H1 (cell line): ENCODE measurements around the gene PPIF. TPM values are rescaled to one million over a fixed set of nuclear protein-coding genes. Genes with fewer than 3 reads are reported as not detected.
A peak's percentile ranks its signal among the peaks of the same experiment; 100 is the strongest.

Experiments
- ASH2L ChIP-seq: fragments of 200-600, 300-600 bp; sonication (generic); IDR thresholded peaks from one replicate; pipeline ENCODE4 v1.7.1; 2017; ENCODE audit warnings: low read length
- EP300 ChIP-seq, 2 experiments: IDR thresholded peaks; 1 replicate in 1 of 2; 2 replicates in 1 of 2; pipeline ENCODE4 v1.6.1; 2011 to 2012; ENCODE audit warnings: low read depth in 2 of 2, low read length in 2 of 2, mild to moderate bottlenecking in 2 of 2, borderline replicate concordance in 1 of 2, inconsistent platforms in 1 of 2, moderate library complexity in 1 of 2
- NRF1 ChIP-seq: IDR thresholded peaks from 2 replicates; pipeline ENCODE4 v1.6.1; 2011; ENCODE audit warnings: mild to moderate bottlenecking, low read depth, low read length, improper control_type of control experiment
- RAD21 ChIP-seq, 2 experiments: IDR thresholded peaks in 1 of 2; conservative IDR thresholded peaks in 1 of 2; 2 replicates each; pipeline ENCODE4 v1.6.1; 2011; ENCODE audit warnings: low read depth in 2 of 2, low read length in 2 of 2, improper control_type of control experiment in 1 of 2, inconsistent platforms in 1 of 2, mild to moderate bottlenecking in 1 of 2, moderate library complexity in 1 of 2
- RNF2 ChIP-seq: fragments of 200-900, 300-1000 bp; sonication (generic); IDR thresholded peaks from 2 replicates; pipeline ENCODE4 v1.7.1; 2016; ENCODE audit warnings: borderline replicate concordance, low read depth, mild to moderate bottlenecking, antibody characterized with exemption, low read length; ENCODE audit not compliant: poor library complexity, severe bottlenecking; ENCODE audit errors: missing control alignments
- SIRT6 ChIP-seq: IDR thresholded peaks from one replicate; pipeline ENCODE4 v1.7.1; 2012; ENCODE audit warnings: low read length, inconsistent platforms
- SP1 ChIP-seq: IDR thresholded peaks from 2 replicates; pipeline ENCODE4 v1.6.1; 2011; ENCODE audit warnings: low read depth, low read length
- polyA plus RNA-seq, 7 experiments: library from polyadenylated mRNA; depleted of rRNA in 3 of 7; stranded (reverse) in 5 of 7; unstranded in 2 of 7; fragments of >200 nt in 5 of 7; fragments of 200-250 nt in 2 of 7; gene quantifications; 1 replicate in 5 of 7; 2 replicates in 1 of 7; 4 replicates in 1 of 7; pipeline versions ENCODE4 v1.2.1 to v1.2.3, GENCODE V29; 2011 to 2013; ENCODE audit warnings: missing spikeins in 2 of 7, mixed read lengths in 2 of 7
- total RNA-seq: library from RNA; stranded (reverse); fragmentation: NEBNext Ultra II Directional; extraction: Animal tissue kit (Norgen Biotek cat#: 25700); gene quantifications from 2 replicates; pipeline ENCODE4 v1.2.1, GENCODE V29; 2021

PPIF gene
- total and polyA plus RNA-seq, 2 of the 8 experiments (the other 6 are each of a cell fraction or from before 2014, with no cell fraction given) = 70.2 to 77.6 TPM

DNA sequence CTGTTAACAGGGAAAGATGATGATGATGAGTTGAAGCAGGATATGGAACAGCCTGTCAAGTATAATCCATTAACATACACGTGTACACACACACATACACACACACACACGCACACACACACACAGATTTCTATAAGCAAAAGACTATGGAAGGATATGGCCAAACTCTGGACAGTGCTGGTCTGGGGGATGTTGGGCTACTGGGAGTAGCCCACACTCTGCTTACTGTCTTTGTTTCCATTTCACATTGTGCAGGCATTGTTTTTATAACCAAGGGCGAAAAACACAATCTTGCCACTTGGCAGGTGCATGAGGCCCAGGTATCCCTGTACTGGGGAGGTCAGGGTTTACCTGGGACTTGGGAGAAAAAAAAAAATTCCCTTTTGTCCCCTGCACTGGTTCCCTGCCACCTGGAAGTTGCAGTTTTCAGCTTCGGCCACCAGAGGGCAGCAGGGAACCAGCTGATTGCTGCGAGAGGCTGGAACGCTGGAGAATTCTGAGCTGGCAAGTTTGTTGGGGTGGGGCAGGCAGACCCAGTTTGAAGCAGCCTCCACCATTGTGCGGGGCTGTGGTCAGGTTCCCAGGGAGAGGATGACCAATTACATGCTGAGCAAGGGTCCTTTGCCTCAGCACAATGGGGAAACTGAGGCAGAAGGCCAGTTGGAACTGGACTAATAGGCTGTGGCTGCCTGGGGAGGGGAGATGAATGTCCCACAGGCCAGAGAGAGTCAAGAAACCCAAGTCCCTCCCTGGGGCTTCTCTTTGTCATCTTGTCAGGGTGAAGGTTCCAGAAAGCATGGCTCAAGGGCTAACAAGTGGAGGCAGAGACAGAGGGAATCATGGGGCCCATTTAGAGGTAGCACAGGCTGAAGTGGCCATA, 27.3 kb downstream of the PPIF start (continued):
- TF ChIP-seq SIRT6 (no peak), RNF2 (no peak), SP1 (no peak), NRF1 (no peak), RAD21 (IDR thresholded peaks at IDR 0.05 in 1 of 2, conservative IDR thresholded peaks at IDR 0.05 in 1 of 2; ENCODE audit: low read depth in 2 of 2, low read length in 2 of 2) (peak; percentile 99 to 100), ASH2L (no peak), EP300 (IDR thresholded peaks at IDR 0.05; ENCODE audit: borderline replicate concordance in 1 of 2, low read depth in 2 of 2, low read length in 2 of 2) (no peak)
